Measurements from ENCODE around the gene SIGLEC9.

SIGLEC9 gene

GRCh38 chr19:51097166-51097738, 27.5 kb upstream of the SIGLEC9 start:
- DNase-seq: peak in 5 of 6 experiments; percentile 31 to 61 (median 44)

DNA sequence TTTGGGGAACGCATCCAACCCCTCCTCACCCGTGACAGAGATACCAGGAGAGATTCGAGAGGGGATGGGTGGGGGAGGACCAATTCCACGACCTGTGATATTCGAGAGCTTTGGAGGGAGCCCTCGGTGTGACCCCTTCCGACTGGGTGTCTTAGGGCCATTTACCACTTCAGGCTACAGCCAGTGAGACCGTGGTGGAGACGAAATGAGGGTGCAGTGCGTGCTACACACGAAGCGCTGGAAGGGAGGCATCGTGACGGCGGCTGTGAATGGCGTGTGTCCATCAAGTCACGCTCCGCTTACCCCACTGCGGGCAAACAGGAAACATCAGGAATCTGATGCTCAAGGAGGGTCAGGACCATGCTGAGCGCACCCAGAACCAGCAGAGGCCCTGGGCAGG, 26.9 kb upstream of the SIGLEC9 start:
- no peak for DNase-seq

DNA sequence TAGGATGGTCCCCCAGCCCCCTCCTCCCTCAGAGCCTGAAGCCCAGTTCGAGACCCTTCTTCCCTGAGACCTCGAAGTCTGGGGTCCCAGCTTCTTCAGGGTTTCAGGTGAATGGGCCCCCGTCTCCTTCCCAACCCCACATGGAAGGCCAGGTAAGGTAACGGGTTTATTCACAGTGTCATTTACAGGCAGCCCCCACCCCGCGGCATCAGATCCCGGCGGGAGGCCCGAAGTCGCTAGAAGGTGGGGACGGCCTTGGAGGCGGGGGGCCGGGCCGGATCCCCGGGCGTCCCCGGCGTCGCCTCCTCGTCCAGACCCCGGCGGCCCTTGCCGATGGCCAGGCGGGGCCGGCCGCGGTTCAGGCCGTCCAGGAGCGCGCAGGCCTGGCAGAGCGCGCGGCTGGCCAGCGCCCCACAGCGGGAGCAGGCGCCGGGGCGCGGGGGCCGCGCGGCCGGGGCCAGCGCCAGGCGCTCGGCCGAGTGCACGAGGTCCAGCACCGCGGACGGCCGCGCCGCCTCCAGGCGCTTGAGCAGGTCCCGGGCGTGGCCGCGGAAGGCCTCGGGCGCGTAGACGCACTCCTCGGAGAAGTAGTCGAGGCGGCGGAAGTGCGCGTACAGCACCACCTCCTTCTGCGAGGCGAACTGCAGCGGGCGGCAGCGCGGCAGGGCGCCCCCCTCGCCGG, 26.2 kb upstream of the SIGLEC9 start:
- DNase-seq: peak in 5 of 6 experiments; percentile 5 to 35 (median 35)

DNA sequence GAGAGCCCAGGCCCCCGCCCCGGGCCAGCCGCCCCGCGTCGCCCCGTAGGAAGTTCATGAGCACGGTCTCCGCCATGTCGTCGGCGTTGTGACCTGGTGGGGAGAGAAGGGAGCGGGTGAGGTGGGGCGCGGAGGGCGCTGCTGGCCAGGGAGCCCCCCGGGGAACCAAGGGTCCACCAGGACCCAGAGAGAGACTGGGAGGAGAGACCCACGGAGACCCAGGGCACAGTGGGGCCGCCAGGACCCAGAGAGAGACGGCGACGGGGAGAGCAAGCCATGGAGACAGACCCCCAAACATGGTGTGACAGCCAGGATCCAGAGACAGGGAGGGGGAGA, 25.7 kb upstream of the SIGLEC9 start:
- DNase-seq: no peak

DNA sequence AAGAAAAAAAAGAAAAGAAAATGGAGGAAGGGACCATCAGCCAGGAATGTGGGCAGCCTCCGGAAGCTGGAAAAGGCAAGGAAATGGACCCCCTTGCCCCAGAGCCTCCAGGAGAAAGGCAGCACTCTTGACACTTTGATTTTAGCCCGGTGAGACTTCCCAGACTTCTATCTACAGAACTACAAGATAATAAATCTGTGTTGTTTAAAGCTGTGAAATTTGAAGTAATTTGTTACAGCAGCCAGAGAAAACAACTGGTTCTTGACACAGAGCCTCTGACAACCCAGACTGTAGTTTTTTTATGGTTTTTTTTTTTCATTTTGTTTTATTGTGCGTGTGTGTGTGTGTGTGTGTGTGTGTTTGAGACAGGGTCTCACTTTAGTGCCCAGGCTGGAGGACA, 24.1 kb upstream of the SIGLEC9 start:
- DNase-seq: no peak

GRCh38 chr19:51101171-51101865, 23.4 kb upstream of the SIGLEC9 start:
- DNase-seq: no peak

DNA sequence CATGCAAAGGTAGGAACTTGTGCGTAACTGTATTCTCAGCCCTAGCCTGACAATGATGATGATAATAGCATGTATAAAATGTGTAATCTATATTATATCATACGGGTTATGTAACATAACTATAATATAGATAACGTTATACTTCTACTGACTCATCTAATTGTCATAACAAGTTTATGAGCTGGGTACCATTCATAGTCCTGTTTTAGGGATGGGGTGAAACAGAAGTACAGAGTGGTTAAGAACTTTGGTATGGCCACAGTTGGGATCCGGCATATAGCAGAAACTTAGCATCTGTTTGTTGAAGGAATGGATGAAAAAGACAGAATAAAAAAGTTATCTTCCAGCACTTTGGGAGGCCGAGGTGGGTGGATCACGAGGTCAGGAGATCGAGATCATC, 21.7 kb upstream of the SIGLEC9 start:
- DNase-seq: no peak

- DNase-seq: no peak
These were observed 20.8 kb upstream of the SIGLEC9 start for GRCh38 chr19:51103926-51104341.

- no peak for DNase-seq
These were observed 17.2 kb upstream of the SIGLEC9 start for GRCh38 chr19:51107406-51108065.

GRCh38 chr19:51108066-51108804, 16.5 kb upstream of the SIGLEC9 start, which contains the start of gene CTU1:
Gene CTU1 (minus strand): TSS chr19:51108409. CDS start chr19:51104569, 3,840 bp downstream.
- DNase-seq: peak; percentile 93 to 98 (median 98)

- DNase-seq: no peak
These were observed 15.9 kb upstream of the SIGLEC9 start for GRCh38 chr19:51108805-51109146.

DNA sequence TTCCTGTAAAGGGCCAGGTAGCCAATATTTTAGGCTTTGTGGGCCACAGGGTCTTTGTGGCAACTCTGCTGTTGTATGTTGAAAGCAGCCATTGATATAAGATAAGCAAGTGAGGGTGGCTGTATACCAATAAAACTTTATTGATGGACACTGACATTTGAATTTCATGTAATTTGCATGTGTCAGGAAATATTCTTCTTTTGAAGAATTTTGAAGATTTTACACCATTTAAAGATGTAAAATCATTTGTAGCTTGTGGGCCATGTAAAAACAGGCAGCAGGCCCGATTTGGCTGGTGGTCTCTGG, 14.1 kb upstream of the SIGLEC9 start:
- no peak for DNase-seq

GRCh38 chr19:51111606-51112005, 13.1 kb upstream of the SIGLEC9 start:
- DNase-seq: no peak

DNA sequence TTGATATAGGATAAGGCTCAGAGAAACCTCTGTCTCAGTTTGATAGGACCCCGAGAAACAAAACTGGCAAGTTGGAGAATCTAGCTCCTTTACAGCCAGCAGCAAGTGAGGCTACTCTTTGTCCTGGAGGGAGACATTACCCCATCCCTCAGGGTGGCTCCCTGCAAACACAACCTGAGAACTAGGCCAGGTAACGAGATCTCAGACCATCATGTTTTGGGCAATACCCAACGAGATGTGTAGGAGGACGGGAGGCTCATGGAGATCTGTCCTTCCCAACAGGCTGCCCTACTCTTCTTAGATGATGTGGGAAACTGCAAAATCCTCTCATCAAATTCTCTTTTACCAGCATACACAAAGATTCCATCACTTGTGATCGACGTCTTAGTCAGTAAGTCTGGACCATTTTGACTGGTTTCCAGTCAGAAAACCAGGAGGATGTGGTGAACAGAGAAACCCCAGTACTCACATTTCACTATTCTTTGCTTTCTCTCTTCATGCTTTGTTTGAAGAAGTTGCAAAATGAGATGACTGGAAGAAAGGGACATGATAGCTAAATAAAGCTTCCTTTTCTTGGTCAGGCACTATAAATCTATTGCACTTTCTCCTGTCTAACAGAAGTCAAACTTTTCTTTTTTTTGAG, 10.5 kb upstream of the SIGLEC9 start:
- DNase-seq: peak in 3 of 6 experiments; percentile 42 to 56 (median 48)

DNA sequence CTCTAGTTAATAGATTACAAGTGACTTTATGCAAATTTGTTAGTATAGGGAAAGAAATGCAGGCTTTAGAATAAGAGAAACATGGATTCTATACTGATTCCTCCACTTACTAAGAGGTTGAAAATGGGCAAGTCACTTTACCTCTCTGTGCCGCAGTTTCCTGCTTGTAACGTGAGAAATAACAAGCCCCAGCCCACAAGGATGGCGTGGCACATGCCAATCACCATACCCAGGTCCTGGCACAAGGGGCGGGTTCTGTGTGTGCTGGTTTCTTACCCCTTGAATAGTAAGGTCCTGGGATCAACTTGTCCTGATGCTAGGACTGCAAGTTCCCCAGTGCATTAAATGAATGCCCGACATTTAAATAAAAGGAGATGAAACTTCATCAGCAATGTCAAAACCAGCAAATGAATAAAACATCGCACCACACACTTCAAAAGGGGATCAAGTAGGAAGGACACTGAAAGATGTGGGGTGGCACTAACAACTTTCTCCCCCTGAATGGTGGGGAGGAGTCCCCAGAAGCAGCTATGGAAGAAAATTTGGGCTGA, 7.9 kb upstream of the SIGLEC9 start:
- DNase-seq: no peak

GRCh38 chr19:51119101-51119500, 5.6 kb upstream of the SIGLEC9 start:
- DNase-seq: no peak

DNA sequence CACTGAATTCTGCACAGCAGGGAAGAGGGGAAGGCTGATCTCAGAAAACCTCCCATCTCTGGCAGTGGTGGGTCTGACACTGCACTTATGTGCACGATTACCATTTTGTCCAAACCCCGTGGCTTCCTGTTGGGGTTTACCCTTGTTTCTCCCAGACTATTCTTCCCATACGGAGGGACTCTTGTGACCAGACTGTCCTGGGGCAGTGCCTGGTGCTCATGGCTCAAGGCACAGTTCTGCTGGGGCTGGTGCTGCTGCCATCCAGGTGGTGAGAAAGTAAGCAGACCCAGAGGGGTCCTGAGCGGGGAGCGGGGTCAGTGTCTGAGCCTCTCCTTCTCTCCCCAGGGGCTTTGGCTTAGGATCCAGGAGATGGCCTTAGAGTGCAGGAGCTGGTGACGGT, 5.1 kb upstream of the SIGLEC9 start:
- no peak for DNase-seq

GRCh38 chr19:51120160-51120559, 4.5 kb upstream of the SIGLEC9 start:
- DNase-seq: no peak

GRCh38 chr19:51121257-51121656, 3.4 kb upstream of the SIGLEC9 start:
- DNase-seq: no peak

DNA sequence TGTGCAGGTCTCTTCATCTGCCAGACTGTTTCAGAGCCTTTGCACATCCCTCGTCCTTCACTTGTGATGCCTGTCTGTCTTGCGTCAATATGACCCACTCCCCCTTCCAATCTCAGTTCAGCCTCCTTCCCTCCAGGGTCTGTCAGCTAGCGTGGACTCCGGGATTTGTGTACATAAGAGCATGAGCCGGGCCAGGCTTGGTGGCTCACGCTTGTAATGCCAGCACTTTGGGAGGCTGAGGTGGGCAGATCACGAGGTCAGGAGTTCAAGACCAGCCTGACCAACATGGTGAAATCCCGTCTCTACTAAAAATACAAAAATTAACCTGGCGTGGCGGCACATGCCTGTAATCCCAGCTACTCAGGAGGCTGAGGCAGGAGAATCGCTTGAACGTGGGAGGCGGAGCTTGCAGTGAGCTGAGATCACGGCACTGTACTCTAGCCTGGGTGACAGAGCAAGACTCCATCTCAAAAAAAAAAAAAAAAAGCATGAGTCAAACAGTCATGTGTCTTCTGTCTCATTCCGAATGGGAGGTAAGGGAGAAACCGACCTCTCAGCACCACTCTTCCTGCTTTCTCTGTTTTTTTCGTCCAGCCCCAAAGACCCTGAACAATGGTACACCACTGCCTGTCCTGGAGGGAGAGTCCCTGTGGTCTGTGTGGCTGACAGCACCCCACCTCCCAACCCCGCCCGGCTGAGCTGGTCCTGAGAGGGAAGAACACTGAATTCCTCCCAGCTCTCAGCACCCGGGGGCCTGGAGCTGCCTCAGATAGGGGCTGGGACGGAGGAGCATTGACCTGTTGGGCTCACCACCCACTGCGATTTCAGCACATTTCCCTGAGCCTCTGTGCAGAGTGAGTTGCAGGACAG, 2.4 kb upstream of the SIGLEC9 start:
- DNase-seq: no peak

- DNase-seq: peak in 5 of 6 experiments; percentile 10 to 74 (median 65)
These were observed 1.3 kb upstream of the SIGLEC9 start for GRCh38 chr19:51123381-51123800.

Data from stimulated activated naive CD4-positive, alpha-beta T cell (primary cell).